Muscle layer of duodenum (tissue), 2 donors: ENCODE measurements around the gene RAD51AP1.
"Not testable (repeated sequence)": the region's sequence is repeated elsewhere in the genome, so short reads cannot be mapped to it uniquely, and the experiment has no call there.

Experiments
- H3K27ac ChIP-seq: one replicate; pipeline ENCODE4 v1.7.0; 2013; ENCODE audit warnings: mild to moderate bottlenecking, low read length
- H3K27me3 ChIP-seq: one replicate; pipeline ENCODE4 v1.7.0; 2013; ENCODE audit warnings: low read depth, mild to moderate bottlenecking, control low read depth, low read length
- H3K36me3 ChIP-seq, 2 donors: one replicate each; pipeline ENCODE4 v1.7.0; 2013; ENCODE audit warnings: low read length in 2 of 2, control low read depth in 1 of 2, mild to moderate bottlenecking in 1 of 2; ENCODE audit not compliant: insufficient read depth in 2 of 2, control insufficient read depth in 1 of 2
- H3K4me1 ChIP-seq, 2 donors: one replicate each; pipeline ENCODE4 v1.7.0; 2013; ENCODE audit warnings: low read length in 2 of 2, mild to moderate bottlenecking in 2 of 2, control low read depth in 1 of 2, moderate library complexity in 1 of 2; ENCODE audit not compliant: insufficient read depth in 2 of 2, control insufficient read depth in 1 of 2
- H3K4me3 ChIP-seq, 2 donors: one replicate each; pipeline ENCODE4 v1.7.0; 2013; ENCODE audit warnings: low read length in 2 of 2, low read depth in 1 of 2, mild to moderate bottlenecking in 1 of 2
- H3K9me3 ChIP-seq, 2 donors: one replicate each; pipeline ENCODE4 v1.7.0; 2013; ENCODE audit warnings: low read length in 2 of 2, control low read depth in 1 of 2, mild to moderate bottlenecking in 1 of 2; ENCODE audit not compliant: control insufficient read depth in 1 of 2
- donor health status: healthy.

RAD51AP1 gene

GRCh38 chr12:4538207-4539160 lies at the start of gene RAD51AP1:
TSS of gene RAD51AP1 (plus strand) at chr12:4538890. CDS start at chr12:4538940, 50 bp downstream.
- peak within 1 kb of the TSS; percentile 89 to 99 for H3K4me3 ChIP-seq
- peak within 1 kb of the TSS; percentile 100 for H3K27ac ChIP-seq
- peaks cover 5 to 13% of the 10 kb centered on the region in 2 donors for H3K36me3 ChIP-seq
- H3K9me3 ChIP-seq, result no peaks in the 10 kb centered on the region
- no peaks in the 10 kb centered on the region for H3K27me3 ChIP-seq
- H3K4me1 ChIP-seq, result peaks cover 12 to 17% of the 10 kb centered on the region in 2 donors

GRCh38 chr12:4489556-4489955 lies 49.1 kb upstream of the RAD51AP1 start:
- no peak overlapping the region for H3K27ac ChIP-seq
- H3K27me3 ChIP-seq, result no peaks in the 10 kb centered on the region
- H3K4me1 ChIP-seq, result no peaks in the 10 kb centered on the region
- peaks cover 21 to 29% of the 10 kb centered on the region in 2 donors for H3K36me3 ChIP-seq
- H3K4me3 ChIP-seq, result no peak overlapping the region
- no peaks in the 10 kb centered on the region for H3K9me3 ChIP-seq

GRCh38 chr12:4490973-4491372 lies 47.7 kb upstream of the RAD51AP1 start:
- Histone ChIP-seq H3K27ac (no peak overlapping the region), H3K9me3 (no peaks in the 10 kb centered on the region), H3K4me1 (no peaks in the 10 kb centered on the region), H3K4me3 (no peak overlapping the region), H3K27me3 (no peaks in the 10 kb centered on the region), H3K36me3 (peaks cover 23 to 33% of the 10 kb centered on the region in 2 donors)

- H3K4me3 ChIP-seq, result no peak overlapping the region
- H3K27ac ChIP-seq, result no peak overlapping the region
- no peaks in the 10 kb centered on the region for H3K27me3 ChIP-seq
- peaks cover 20 to 44% of the 10 kb centered on the region in 2 donors for H3K36me3 ChIP-seq
- H3K9me3 ChIP-seq, result no peaks in the 10 kb centered on the region
- no peaks in the 10 kb centered on the region for H3K4me1 ChIP-seq
These were observed 42.4 kb upstream of the RAD51AP1 start for GRCh38 chr12:4496145-4496838.

- Histone ChIP-seq H3K27me3 (no peaks in the 10 kb centered on the region), H3K9me3 (no peaks in the 10 kb centered on the region), H3K4me1 (no peaks in the 10 kb centered on the region), H3K4me3 (no peak overlapping the region), H3K36me3 (peaks cover 36 to 62% of the 10 kb centered on the region in 2 donors), H3K27ac (no peak overlapping the region)
These were observed 39.5 kb upstream of the RAD51AP1 start for GRCh38 chr12:4499186-4499585.

- Histone ChIP-seq H3K9me3 (no peaks in the 10 kb centered on the region), H3K27ac (no peak overlapping the region), H3K4me1 (no peaks in the 10 kb centered on the region), H3K36me3 (peaks cover 18 to 21% of the 10 kb centered on the region in 2 donors), H3K4me3 (no peak overlapping the region), H3K27me3 (no peaks in the 10 kb centered on the region)
These were observed 33.2 kb upstream of the RAD51AP1 start for GRCh38 chr12:4505376-4505986.

GRCh38 chr12:4506430-4506829 lies 32.3 kb upstream of the RAD51AP1 start:
- Histone ChIP-seq H3K9me3 (no peaks in the 10 kb centered on the region), H3K27me3 (no peaks in the 10 kb centered on the region), H3K4me3 (no peak overlapping the region), H3K36me3 (peaks cover 18% of the 10 kb centered on the region in 2 donors), H3K27ac (no peak overlapping the region), H3K4me1 (no peaks in the 10 kb centered on the region)

GRCh38 chr12:4506870-4507269 lies 31.8 kb upstream of the RAD51AP1 start:
- Histone ChIP-seq H3K4me3 (no peak overlapping the region), H3K9me3 (no peaks in the 10 kb centered on the region), H3K27ac (no peak overlapping the region), H3K36me3 (peaks cover 16 to 17% of the 10 kb centered on the region in 2 donors), H3K4me1 (no peaks in the 10 kb centered on the region), H3K27me3 (no peaks in the 10 kb centered on the region)

GRCh38 chr12:4508503-4508902 lies 30.2 kb upstream of the RAD51AP1 start:
- not testable (repeated sequence) for H3K9me3 ChIP-seq, H3K36me3 ChIP-seq, H3K4me1 ChIP-seq, H3K27ac ChIP-seq, H3K4me3 ChIP-seq, H3K27me3 ChIP-seq

- not testable (repeated sequence) for H3K27me3 ChIP-seq, H3K4me3 ChIP-seq, H3K27ac ChIP-seq, H3K4me1 ChIP-seq, H3K36me3 ChIP-seq, H3K9me3 ChIP-seq
These were observed 29.4 kb upstream of the RAD51AP1 start for GRCh38 chr12:4509269-4509668.

GRCh38 chr12:4518106-4518728 lies 20.5 kb upstream of the RAD51AP1 start:
- no peaks in the 10 kb centered on the region for H3K4me1 ChIP-seq
- peaks cover 14 to 31% of the 10 kb centered on the region in 2 donors for H3K36me3 ChIP-seq
- H3K27ac ChIP-seq, result no peak overlapping the region
- no peaks in the 10 kb centered on the region for H3K27me3 ChIP-seq
- no peak overlapping the region for H3K4me3 ChIP-seq
- H3K9me3 ChIP-seq, result no peaks in the 10 kb centered on the region
